Cardiac septum (tissue), 1 donor: Measurements from ENCODE around the gene SIVA1. TPM values are rescaled to one million over a fixed set of nuclear protein-coding genes. Genes with fewer than 3 reads are reported as not detected.
A peak's percentile ranks its signal among the peaks of the same experiment; 100 is the strongest.

Experiments
- DNase-seq: peaks from one replicate; pipeline ENCODE4 v3.0.0-alpha.2; 2020; ENCODE audit warnings: low spot score
- intact Hi-C: fragments of 100-400 bp; cut with DNase I; formaldehyde crosslinking; loops from one replicate; pipeline ENCODE4 v1.14.0; 2022
- total RNA-seq: library from RNA; stranded (reverse); fragmentation: NEBNext Ultra II Directional; extraction: Animal tissue kit (Norgen Biotek cat#: 25700); gene quantifications from one replicate; pipeline ENCODE4 v1.2.1, GENCODE V29; 2021
- donor health status: DM: no; HTN: no; CAD: no.

Gene SIVA1
- total RNA-seq, 1 donor from 2014 or later: 50.9 TPM

- no peak for DNase-seq
- intact Hi-C loops: no loop called here
Observed at GRCh38 chr14:104731320-104732294, 21.3 kb upstream of the SIVA1 start.

GRCh38 chr14:104732355-104732804 is 20.6 kb upstream of the SIVA1 start:
- intact Hi-C loops: no loop called here
- peak; percentile 90 for DNase-seq

- DNase-seq: no peak
- intact Hi-C loops: no loop called here
Observed at GRCh38 chr14:104732931-104733681, 19.8 kb upstream of the SIVA1 start.

GRCh38 chr14:104734051-104734587 is 18.8 kb upstream of the SIVA1 start:
- intact Hi-C loops: no loop called here
- DNase-seq: no peak

GRCh38 chr14:104734601-104734990 is 18.4 kb upstream of the SIVA1 start:
- DNase-seq: no peak

GRCh38 chr14:104734991-104735779 is 17.8 kb upstream of the SIVA1 start:
- intact Hi-C loops: no loop called here
- no peak for DNase-seq

More at GRCh38 chr14:104734601-104734990, 18.4 kb upstream of the SIVA1 start:
- intact Hi-C loops: no loop called here

GRCh38 chr14:104735830-104736642 is 16.9 kb upstream of the SIVA1 start:
- peak; percentile 91 for DNase-seq
- intact Hi-C loops: no loop called here

GRCh38 chr14:104738375-104739019 is 14.4 kb upstream of the SIVA1 start:
- no peak for DNase-seq
- intact Hi-C loops: no loop called here

- intact Hi-C loops: no loop called here
- DNase-seq: no peak
Observed at GRCh38 chr14:104739026-104739425, 13.9 kb upstream of the SIVA1 start.

- no peak for DNase-seq
- intact Hi-C loops: no loop called here
Observed at GRCh38 chr14:104739546-104740516, 13.1 kb upstream of the SIVA1 start.

GRCh38 chr14:104741108-104741802 is 11.7 kb upstream of the SIVA1 start:
- no peak for DNase-seq

GRCh38 chr14:104741803-104742251 is 11.1 kb upstream of the SIVA1 start:
- DNase-seq: no peak
- intact Hi-C loops: no loop called here

More at GRCh38 chr14:104741108-104741802, 11.7 kb upstream of the SIVA1 start:
- intact Hi-C loops: no loop called here

- intact Hi-C loops: no loop called here
- no peak for DNase-seq
Observed at GRCh38 chr14:104742586-104743455, 10.1 kb upstream of the SIVA1 start.

GRCh38 chr14:104743461-104744380 is 9.2 kb upstream of the SIVA1 start:
- no peak for DNase-seq
- intact Hi-C loops: no loop called here
